GM23338 (cell line): ENCODE results near the gene TMEM30B. TPM values are rescaled to one million over a fixed set of nuclear protein-coding genes. Genes with fewer than 3 reads are reported as not detected.

Experiments
- ATAC-seq: fragments of 200-7000 bp; cut with Tn5 transposase; 3 replicates; pipeline ENCODE4 v1.9.1; 2020
- DNase-seq: peaks from one replicate; pipeline ENCODE4 v3.0.0-alpha.2; 2015; ENCODE audit warnings: low spot score
- H2AFZ ChIP-seq: fragments of 200-600 bp; sonication (generic); 2 replicates; pipeline ENCODE4 v1.8.0; 2016; ENCODE audit warnings: antibody characterized with exemption, mild to moderate bottlenecking, moderate library complexity
- H3F3A ChIP-seq: fragments of 200-600 bp; sonication (generic); replicated peaks from 2 replicates; pipeline ENCODE4 v1.8.0; 2017; ENCODE audit warnings: antibody characterized with exemption, mixed run types, low read depth
- H3K27ac ChIP-seq: fragments of 200-600 bp; sonication (generic); 2 replicates; pipeline ENCODE4 v1.6.1; 2016; ENCODE audit warnings: low read depth
- H3K27me3 ChIP-seq: fragments of 200-600 bp; sonication (generic); 2 replicates; pipeline ENCODE4 v1.8.0; 2016; ENCODE audit warnings: mild to moderate bottlenecking, mixed run types, moderate library complexity; ENCODE audit not compliant: insufficient read depth
- H3K36me3 ChIP-seq: fragments of 200-600 bp; sonication (generic); 2 replicates; pipeline ENCODE4 v1.8.0; 2016; ENCODE audit warnings: mild to moderate bottlenecking; ENCODE audit not compliant: insufficient read depth
- H3K4me1 ChIP-seq: fragments of 200-600 bp; sonication (generic); 2 replicates; pipeline ENCODE4 v1.8.0; 2016; ENCODE audit warnings: mild to moderate bottlenecking, moderate library complexity; ENCODE audit not compliant: insufficient read depth
- H3K4me2 ChIP-seq: fragments of 200-600 bp; sonication (generic); 2 replicates; pipeline ENCODE4 v1.7.1; 2017; ENCODE audit warnings: mixed run types
- H3K4me3 ChIP-seq: fragments of 200-600 bp; sonication (generic); 2 replicates; pipeline ENCODE4 v1.6.1; 2016; ENCODE audit warnings: mixed run types
- H3K79me2 ChIP-seq: fragments of 200-600 bp; sonication (generic); replicated peaks from 2 replicates; pipeline ENCODE4 v1.8.0; 2017; ENCODE audit warnings: mild to moderate bottlenecking; ENCODE audit not compliant: insufficient read depth
- H3K9me2 ChIP-seq: fragments of 200-600 bp; sonication (generic); 2 replicates; pipeline ENCODE4 v1.8.0; 2017; ENCODE audit not compliant: insufficient read depth
- H4K20me1 ChIP-seq: fragments of 200-600 bp; sonication (generic); replicated peaks from 2 replicates; pipeline ENCODE4 v1.8.0; 2017; ENCODE audit warnings: mild to moderate bottlenecking; ENCODE audit not compliant: insufficient read depth
- H3K27ac Mint-ChIP-seq: 2 replicates; pipeline ENCODE4 v1.8.0; 2020; ENCODE audit warnings: inconsistent platforms, mild to moderate bottlenecking, moderate library complexity, mixed read lengths
- H3K27me3 Mint-ChIP-seq: 3 replicates; pipeline ENCODE4 v1.8.0; 2022; ENCODE audit warnings: low read depth, mild to moderate bottlenecking, moderate library complexity, mixed read lengths, inconsistent platforms; ENCODE audit not compliant: insufficient read depth, poor library complexity
- H3K36me3 Mint-ChIP-seq: 3 replicates; pipeline ENCODE4 v1.8.0; 2021; ENCODE audit warnings: low read depth, mild to moderate bottlenecking, inconsistent platforms, moderate library complexity, mixed read lengths
- H3K4me1 Mint-ChIP-seq: 3 replicates; pipeline ENCODE4 v1.8.0; 2020; ENCODE audit warnings: mild to moderate bottlenecking, inconsistent platforms, mixed read lengths
- H3K4me3 Mint-ChIP-seq: 3 replicates; pipeline ENCODE4 v1.8.0; 2021; ENCODE audit warnings: moderate library complexity, mild to moderate bottlenecking, inconsistent platforms, mixed read lengths
- H3K9me3 Mint-ChIP-seq: 3 replicates; pipeline ENCODE4 v1.8.0; 2020; ENCODE audit warnings: moderate library complexity, mild to moderate bottlenecking, inconsistent platforms, mixed read lengths
- CTCF ChIP-seq, 2 experiments: fragments of 200-600 bp in 1 of 2; sonication (generic) in 1 of 2; conservative IDR thresholded peaks; 2 replicates each; pipeline versions ENCODE4 v1.5.1 to v1.6.1; 2016 to 2017; ENCODE audit warnings: antibody characterized with exemption in 2 of 2, low read depth in 2 of 2, mild to moderate bottlenecking in 2 of 2, moderate library complexity in 1 of 2
- EZH2phosphoT487 ChIP-seq: fragments of 200-600 bp; sonication (generic); IDR thresholded peaks from one replicate; pipeline ENCODE4 v1.8.1; 2018; ENCODE audit warnings: antibody characterized with exemption; ENCODE audit not compliant: unreplicated experiment
- JUNB ChIP-seq: IDR thresholded peaks from one replicate; pipeline ENCODE4 v1.6.1; 2016; ENCODE audit warnings: antibody characterized with exemption; ENCODE audit not compliant: unreplicated experiment
- POLR2AphosphoS5 ChIP-seq: IDR thresholded peaks from 2 replicates; pipeline ENCODE4 v1.6.1; 2016; ENCODE audit warnings: antibody characterized with exemption, low read depth
- STAT1 ChIP-seq: IDR thresholded peaks from one replicate; pipeline ENCODE4 v1.6.1; 2016; ENCODE audit warnings: antibody characterized with exemption; ENCODE audit not compliant: unreplicated experiment
- ZNF114 ChIP-seq: fragments of 250-450 bp; sonication (Bioruptor Pico); IDR thresholded peaks from 2 replicates; pipeline ENCODE4 v1.5.0; 2020; ENCODE audit warnings: mild to moderate bottlenecking, moderate library complexity
- ZNF331 ChIP-seq: fragments of 250-450 bp; sonication (Bioruptor Pico); IDR thresholded peaks from 2 replicates; pipeline ENCODE4 v1.5.0; 2020; ENCODE audit warnings: low read depth, mild to moderate bottlenecking, moderate library complexity
- ZNF462 ChIP-seq: fragments of 250-450 bp; sonication (Bioruptor Pico); IDR thresholded peaks from 2 replicates; pipeline ENCODE4 v1.5.0; 2020; ENCODE audit warnings: mild to moderate bottlenecking, moderate library complexity
- polyA plus RNA-seq: library from polyadenylated mRNA; unstranded; fragments of >200 nt; fragmentation: Nextera tagmentation; extraction: Ambion mirVana; gene quantifications from 2 replicates; pipeline ENCODE4 v1.2.1, GENCODE V29; 2016
- total RNA-seq: library from RNA; depleted of rRNA; stranded (reverse); fragments of >200 nt; shearing (Covaris generic); gene quantifications from 2 replicates; pipeline ENCODE4 v1.2.3, GENCODE V29; 2014

The TMEM30B gene
- total and polyA plus RNA-seq, 2 experiments from 2014 or later = 7.2 to 22.9 TPM

- TF ChIP-seq ZNF462 = no peak
Measured at GRCh38 chr14:61297581-61297980, 16.4 kb upstream of the TMEM30B start (continued).

- H3K36me3 Mint-ChIP-seq = no peaks in the 10 kb centered on the region
- Histone ChIP-seq H3K9me2 (no peaks in the 10 kb centered on the region), H3K27me3 (no peaks in the 10 kb centered on the region), H3K27ac (no peak overlapping the region), H3K4me1 (peaks cover 16% of the 10 kb centered on the region), H3K4me3 (no peak overlapping the region), H2AFZ (no peak overlapping the region), H3K4me2 (no peak overlapping the region), H3K36me3 (no peaks in the 10 kb centered on the region), H4K20me1 (no peaks in the 10 kb centered on the region), H3K79me2 (no peaks in the 10 kb centered on the region), H3F3A (no peaks in the 10 kb centered on the region)
- no peak for TF ChIP-seq ZNF114 (CRISPR knock-in tag)
- no peak for TF ChIP-seq JUNB
- TF ChIP-seq EZH2phosphoT487 = no peak
- peak; percentile 72 to 80 for TF ChIP-seq CTCF (conservative IDR thresholded peaks at IDR 0.05; ENCODE audit: low read depth in 2 of 2)
- TF ChIP-seq POLR2AphosphoS5 = no peak
- TF ChIP-seq STAT1 = no peak
- no peak for TF ChIP-seq ZNF331 (CRISPR knock-in tag)
- no peak overlapping the region for H3K4me3 Mint-ChIP-seq
- peaks cover 3% of the 10 kb centered on the region for H3K27me3 Mint-ChIP-seq
- DNase-seq = peak; percentile 49
- peaks cover 3% of the 10 kb centered on the region; the same call in 1 of the 3 replicates for H3K9me3 Mint-ChIP-seq
- ATAC-seq = peak; percentile 41; the same call in 1 of the 3 replicates
- peaks cover 27% of the 10 kb centered on the region for H3K4me1 Mint-ChIP-seq
- H3K27ac Mint-ChIP-seq = no peak overlapping the region
Measured at GRCh38 chr14:61296719-61297502, 15.8 kb upstream of the TMEM30B start.
